Right lobe of liver (tissue), 4 donors: ENCODE measurements around the gene PTPRD.

ENCODE experiments used
- CTCF ChIP-seq, 4 donors: fragments of 200-600 bp in 3 of 4; fragments of 450-650 bp in 1 of 4; IDR thresholded peaks; one replicate each; pipeline versions ENCODE4 v1.5.1 to v1.8.0; 2016 to 2022; ENCODE audit warnings: antibody characterized with exemption in 4 of 4, mild to moderate bottlenecking in 2 of 4
- POLR2A ChIP-seq: fragments of 450-650 bp; IDR thresholded peaks from one replicate; pipeline ENCODE4 v1.6.1; 2017; ENCODE audit warnings: antibody characterized with exemption, mild to moderate bottlenecking
- donor health status: DM: no; HTN: no; CAD: no.
- donor health status: DM: no; HTN: no; CAD: no.
- donor health status: DM: no; HTN: yes; CAD: no.

GRCh38 chr9:10112070-10112469 lies 500.7 kb downstream of the PTPRD start:
- TF ChIP-seq CTCF (IDR thresholded peaks at IDR 0.05) (no peak), POLR2A (no peak)
